ENCODE measurements around the gene ERBIN.
A peak's percentile ranks its signal among the peaks of the same experiment; 100 is the strongest.
"Not testable (repeated sequence)": the region's sequence is repeated elsewhere in the genome, so short reads cannot be mapped to it uniquely, and the experiment has no call there.

The ERBIN gene

DNA sequence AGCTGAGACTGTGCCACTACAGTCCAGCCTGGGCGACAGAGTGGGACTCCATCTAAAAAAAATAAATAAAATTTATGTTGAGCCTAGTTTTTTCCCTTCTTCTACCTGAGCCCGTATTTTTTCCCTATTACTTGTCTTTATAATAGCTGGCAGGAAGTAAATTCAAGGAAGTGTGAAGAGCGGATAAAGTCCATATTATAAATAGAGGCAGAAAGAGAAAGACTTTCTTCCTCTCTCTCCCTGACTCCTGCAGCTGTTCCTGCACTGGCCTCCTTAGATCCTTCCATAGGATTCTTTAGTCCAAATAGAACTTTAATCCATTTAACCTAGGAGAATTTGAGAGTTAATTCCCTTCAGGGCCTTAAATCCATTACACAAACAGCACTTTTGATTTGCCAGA lies 10.3 kb upstream of the ERBIN start:
- no peak for DNase-seq

GRCh38 chr5:65916636-65917035 lies 9.7 kb upstream of the ERBIN start:
- DNase-seq, result no peak

GRCh38 chr5:65919773-65920172 lies 6.6 kb upstream of the ERBIN start:
- DNase-seq, result no peak

GRCh38 chr5:65923339-65923738 lies 3.0 kb upstream of the ERBIN start:
- DNase-seq, result no peak

GRCh38 chr5:65924366-65925043 lies 1.9 kb upstream of the ERBIN start:
- peak; percentile 54 for DNase-seq

GRCh38 chr5:65925044-65925600 lies 1.3 kb upstream of the ERBIN start:
- DNase-seq, result peak; percentile 81

DNA sequence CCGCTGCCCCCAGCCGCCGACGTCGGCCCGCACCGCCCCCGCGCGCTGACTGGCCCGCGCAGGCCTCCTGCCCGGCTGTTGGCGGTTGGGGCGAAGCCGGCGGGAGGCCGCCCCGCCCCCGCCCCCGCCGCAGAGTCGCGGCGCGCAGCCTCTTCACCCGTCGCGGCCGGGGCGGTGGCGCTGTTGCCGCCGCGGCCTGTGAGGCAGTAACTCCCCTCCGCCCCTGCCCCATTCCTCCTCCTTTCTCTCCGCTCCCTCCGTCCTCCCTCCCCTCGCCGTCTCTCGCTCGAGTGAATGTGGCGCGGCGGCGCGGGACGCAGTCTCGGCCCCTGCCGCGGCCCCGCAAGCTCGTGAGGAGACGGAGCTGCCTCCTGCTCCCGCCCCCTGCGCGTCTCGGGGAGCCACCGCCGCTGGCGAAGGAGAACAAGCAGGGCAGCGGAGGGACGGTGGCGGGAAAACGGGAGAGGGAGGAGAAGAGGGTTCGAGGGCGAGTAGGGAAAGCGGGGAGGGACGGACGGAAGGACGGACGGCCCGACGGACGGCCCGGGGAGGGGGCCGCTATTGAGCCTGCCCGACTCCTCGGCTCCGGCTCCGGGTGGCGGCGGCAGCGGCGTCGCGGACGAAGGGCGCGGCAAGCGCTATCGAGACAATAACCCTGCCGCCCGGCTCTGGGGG lies 637 bp upstream of the ERBIN start:
- DNase-seq, result peak; percentile 92

- no peak for DNase-seq
Measured at GRCh38 chr5:65926893-65927292, 518 bp downstream of the ERBIN start.

DNA sequence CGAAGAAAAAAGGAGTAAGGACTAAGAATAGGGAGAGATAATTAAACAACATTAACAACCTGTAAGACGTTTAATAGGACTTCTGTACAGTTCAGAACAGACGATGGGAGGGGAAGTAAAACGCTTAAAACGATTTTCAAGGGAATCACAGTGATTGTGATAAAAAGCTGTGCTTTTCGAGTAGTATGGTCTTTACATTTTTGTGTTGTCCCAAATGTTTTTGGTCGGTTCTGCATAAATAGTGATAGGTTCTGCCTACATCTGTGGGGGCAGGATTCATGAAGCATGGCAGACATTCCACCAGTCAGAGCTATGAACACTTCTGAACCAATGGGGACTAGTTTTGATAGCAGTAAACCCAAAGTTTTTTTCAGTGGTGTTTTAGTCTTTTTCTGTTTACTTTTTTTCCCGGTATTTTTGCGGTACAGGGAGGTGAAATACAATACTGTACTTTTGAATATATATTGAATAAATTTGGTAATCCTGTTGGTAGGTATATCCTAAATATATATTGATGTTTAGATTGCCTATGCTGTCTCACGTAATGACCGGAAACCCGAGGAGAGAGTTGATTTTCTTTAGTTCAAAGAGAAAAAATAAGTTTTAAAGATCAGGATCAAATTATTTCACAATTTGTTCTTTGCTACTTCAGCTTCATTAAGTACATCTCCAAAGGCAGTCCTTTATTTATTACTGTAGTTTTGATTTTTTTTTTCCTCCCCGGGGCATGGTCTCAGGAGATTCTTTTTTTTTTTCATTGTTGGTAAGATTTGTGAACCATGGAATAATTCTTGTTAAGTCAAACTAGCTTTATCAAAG lies 1.3 kb downstream of the ERBIN start:
- DNase-seq, result no peak

DNA sequence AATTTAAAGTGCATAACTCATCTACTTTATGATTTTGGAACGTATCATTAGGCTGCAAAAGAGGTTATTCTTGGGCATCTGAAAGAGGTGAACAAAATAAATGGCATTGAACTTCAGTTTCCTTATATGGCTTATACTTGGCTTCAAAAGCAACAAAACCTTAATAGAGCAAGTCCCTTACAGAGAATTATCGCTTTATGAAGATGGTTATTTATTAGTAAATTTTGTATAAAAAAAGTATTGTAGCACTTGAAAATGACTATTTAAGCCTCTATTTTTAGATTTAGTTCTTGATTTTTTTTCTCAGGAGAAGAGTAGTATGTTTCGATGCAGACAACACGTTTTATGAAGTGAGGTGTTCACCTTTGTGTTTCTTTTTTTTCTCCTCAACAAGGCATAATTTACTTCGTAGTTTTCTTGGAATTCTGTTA lies 2.0 kb downstream of the ERBIN start:
- DNase-seq, result no peak

- DNase-seq, result no peak
Measured at GRCh38 chr5:65928860-65929259, 2.5 kb downstream of the ERBIN start.

DNA sequence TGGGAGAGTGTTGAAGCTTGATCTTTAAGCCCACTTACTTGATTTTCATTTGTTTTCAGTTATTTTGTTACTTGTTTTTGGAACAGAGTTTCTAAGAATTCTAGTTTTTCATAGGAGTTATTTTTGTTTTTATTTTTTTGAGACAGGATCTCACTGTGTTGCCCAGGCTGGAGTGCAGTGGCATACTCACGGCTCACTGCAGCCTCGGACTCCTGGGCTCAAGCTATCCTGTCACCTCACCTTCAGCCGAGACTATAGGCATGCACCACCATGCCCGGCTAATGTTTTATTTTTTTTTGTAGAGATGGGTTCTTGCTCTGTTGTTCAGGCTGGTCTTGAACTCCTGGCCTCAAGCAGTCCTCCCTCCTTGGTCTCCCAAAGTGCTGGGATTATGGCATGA lies 6.3 kb downstream of the ERBIN start:
- no peak for DNase-seq

- DNase-seq, result no peak
Measured at GRCh38 chr5:65933295-65933694, 6.9 kb downstream of the ERBIN start.

DNA sequence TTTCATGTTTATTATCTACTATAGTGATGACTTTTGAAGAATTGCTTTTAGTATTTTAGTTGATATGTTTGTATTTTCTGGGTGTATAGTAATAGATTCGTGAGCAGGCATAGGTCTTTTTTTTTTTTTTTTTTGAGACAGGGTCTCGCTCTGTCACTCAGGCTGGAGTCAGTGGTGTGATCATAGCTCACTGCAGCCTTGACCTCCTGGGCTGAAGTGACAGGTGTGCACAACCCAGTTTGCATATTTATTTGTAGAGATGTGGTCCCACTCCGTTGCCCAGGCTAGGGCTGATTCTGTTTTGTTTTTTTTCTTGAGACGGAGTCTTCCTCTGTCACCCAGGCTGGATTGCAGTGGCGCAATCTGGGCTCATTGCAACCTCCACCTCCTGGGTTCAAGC lies 11.9 kb downstream of the ERBIN start:
- DNase-seq, result no peak

DNA sequence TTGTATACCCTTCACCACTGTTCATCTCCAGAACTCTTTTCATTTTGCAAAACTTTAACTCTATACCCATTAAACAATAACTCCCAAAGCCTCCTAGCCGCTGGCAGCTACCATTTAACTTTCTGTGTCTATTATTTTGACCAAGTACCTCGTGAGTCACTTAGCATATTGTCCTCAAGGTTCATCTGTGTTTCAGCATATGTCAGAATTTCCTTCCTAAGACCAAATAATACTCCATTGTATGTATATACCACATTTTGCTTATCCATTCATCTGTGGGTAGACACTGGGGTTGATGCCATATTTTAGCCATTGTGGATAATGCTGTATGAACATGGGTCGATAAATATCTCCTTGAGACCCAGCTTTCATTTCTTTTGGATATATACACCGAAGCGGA lies 17.4 kb downstream of the ERBIN start:
- DNase-seq, result no peak

- no peak for DNase-seq
Measured at GRCh38 chr5:65946198-65946745, 19.9 kb downstream of the ERBIN start.

- DNase-seq, result no peak
Measured at GRCh38 chr5:65948115-65948747, 21.9 kb downstream of the ERBIN start.

DNA sequence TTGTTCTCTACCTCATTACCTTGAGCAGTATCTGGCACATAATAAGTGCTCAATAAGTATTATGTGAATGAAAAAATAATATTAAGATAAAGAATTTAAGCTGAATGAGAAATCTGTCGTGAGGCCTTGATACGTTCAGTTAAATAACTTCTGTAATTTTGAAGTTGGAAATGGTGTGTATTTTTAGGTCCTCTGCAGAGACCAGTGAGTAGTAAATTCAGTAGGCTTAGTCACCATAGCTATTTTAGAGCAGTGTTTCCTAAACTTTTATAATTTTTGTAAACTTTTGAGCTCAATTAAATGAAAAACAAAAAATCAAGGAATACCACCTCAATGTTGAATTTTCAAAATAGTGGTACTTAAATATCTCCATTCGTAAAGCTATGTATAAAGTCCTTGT lies 25.0 kb downstream of the ERBIN start:
- no peak for DNase-seq

DNA sequence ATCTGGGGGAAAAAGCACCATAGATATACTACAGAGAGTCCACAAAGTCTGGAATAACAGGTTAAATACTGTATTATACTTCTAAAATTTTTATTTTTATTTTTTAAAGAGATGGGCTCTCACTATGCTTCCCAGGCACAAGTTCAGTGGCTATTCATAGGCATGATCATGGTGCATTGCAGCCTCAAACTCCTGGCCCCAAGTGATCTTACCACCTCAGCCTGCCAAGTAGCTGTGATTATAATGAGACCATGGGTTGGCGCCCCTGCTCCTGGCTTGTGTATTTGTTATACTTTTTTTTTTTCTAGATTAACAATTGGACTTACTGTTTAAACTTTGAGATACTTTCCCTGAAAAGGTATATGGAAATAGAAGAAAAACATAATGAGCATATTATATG lies 25.9 kb downstream of the ERBIN start:
- no peak for DNase-seq

DNA sequence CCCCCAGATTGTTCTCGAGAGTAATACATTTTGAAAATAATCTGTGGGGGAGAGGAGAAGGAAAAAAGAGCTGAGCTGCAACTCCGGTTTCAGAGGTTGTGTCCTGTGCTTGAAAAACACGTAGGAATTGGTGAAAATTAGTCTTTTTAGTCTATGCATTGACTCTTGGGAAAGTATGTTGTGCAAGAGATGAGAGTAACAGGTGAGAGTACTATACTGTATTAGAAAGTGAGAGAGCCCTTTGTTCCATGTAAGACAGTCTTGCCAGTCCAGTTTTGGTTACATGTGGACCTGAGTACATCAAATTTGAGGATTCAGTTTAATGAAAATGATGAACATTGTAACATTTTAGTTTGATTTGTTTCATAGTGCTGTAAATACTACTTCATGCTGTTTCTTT lies 27.8 kb downstream of the ERBIN start:
- DNase-seq, result no peak

GRCh38 chr5:65955746-65956145 lies 29.4 kb downstream of the ERBIN start:
- DNase-seq, result no peak

- not testable (repeated sequence) for DNase-seq
Measured at GRCh38 chr5:65957703-65958102, 31.3 kb downstream of the ERBIN start.

GRCh38 chr5:65961633-65962032 lies 35.3 kb downstream of the ERBIN start:
- DNase-seq, result no peak

Measured in NCI-H146 (cell line).